NCI-H1092 (cell line): Measurements from ENCODE around the gene CCDC158.
"Not testable (repeated sequence)": the region's sequence is repeated elsewhere in the genome, so short reads cannot be mapped to it uniquely, and the experiment has no call there.

Experiments used
- DNase-seq: peaks from one replicate; lab custom pipeline; 2025; lab: John Stamatoyannopoulos, UW

The CCDC158 gene

GRCh38 chr4:76429636-76430035 lies 8.7 kb upstream of the CCDC158 start:
- DNase-seq, result no peak

GRCh38 chr4:76426272-76426671 lies 5.3 kb upstream of the CCDC158 start:
- DNase-seq, result no peak

GRCh38 chr4:76423159-76423558 lies 2.2 kb upstream of the CCDC158 start:
- DNase-seq, result not testable (repeated sequence)

GRCh38 chr4:76420188-76420761 lies 666 bp downstream of the CCDC158 start:
- no peak for DNase-seq

GRCh38 chr4:76410636-76411035 lies 10.3 kb downstream of the CCDC158 start:
- DNase-seq, result no peak

GRCh38 chr4:76407440-76408119 lies 13.4 kb downstream of the CCDC158 start:
- DNase-seq, result no peak

GRCh38 chr4:76406081-76406480 lies 14.9 kb downstream of the CCDC158 start:
- DNase-seq, result no peak

- DNase-seq, result no peak
Observed at GRCh38 chr4:76401654-76402053, 19.3 kb downstream of the CCDC158 start.

GRCh38 chr4:76388160-76388908 lies 32.6 kb downstream of the CCDC158 start:
- DNase-seq, result no peak

- no peak for DNase-seq
Observed at GRCh38 chr4:76386566-76387305, 34.2 kb downstream of the CCDC158 start.

- no peak for DNase-seq
Observed at GRCh38 chr4:76385974-76386373, 35.0 kb downstream of the CCDC158 start.

GRCh38 chr4:76384052-76384451 lies 36.9 kb downstream of the CCDC158 start:
- DNase-seq, result no peak

- no peak for DNase-seq
Observed at GRCh38 chr4:76383001-76383400, 37.9 kb downstream of the CCDC158 start.

- no peak for DNase-seq
Observed at GRCh38 chr4:76381986-76382385, 39.0 kb downstream of the CCDC158 start.

- DNase-seq, result no peak
Observed at GRCh38 chr4:76380561-76380960, 40.4 kb downstream of the CCDC158 start.

GRCh38 chr4:76377911-76378310 lies 43.0 kb downstream of the CCDC158 start:
- no peak for DNase-seq

GRCh38 chr4:76377481-76377901 lies 43.5 kb downstream of the CCDC158 start:
- no peak for DNase-seq

- DNase-seq, result no peak
Observed at GRCh38 chr4:76376534-76376933, 44.4 kb downstream of the CCDC158 start.

GRCh38 chr4:76375703-76376102 lies 45.2 kb downstream of the CCDC158 start:
- DNase-seq, result no peak

GRCh38 chr4:76374798-76375197 lies 46.1 kb downstream of the CCDC158 start:
- no peak for DNase-seq

- DNase-seq, result no peak
Observed at GRCh38 chr4:76373919-76374552, 46.9 kb downstream of the CCDC158 start.

GRCh38 chr4:76366737-76367136 lies 54.2 kb downstream of the CCDC158 start:
- no peak for DNase-seq
